ENCODE results near the gene CCDC154. TPM values are rescaled to one million over a fixed set of nuclear protein-coding genes. Genes with fewer than 3 reads are reported as not detected.
A peak's percentile ranks its signal among the peaks of the same experiment; 100 is the strongest.

The CCDC154 gene
- total RNA-seq, 1 donor from 2014 or later, result 2.5 TPM

GRCh38 chr16:1414532-1415260 lies 29.7 kb downstream of the CCDC154 start, which contains the start of gene UNKL:
Gene UNKL, minus strand, starts transcription at chr16:1414704. Its CDS starts 13 bp downstream, at chr16:1414691.
- Mint-ChIP-seq H3K27me3 (ENCODE audit: unreplicated experiment) (no peaks in the 10 kb centered on the region), H3K4me3 (ENCODE audit: unreplicated experiment) (peak within 1 kb of the TSS; percentile 73), H3K27ac (ENCODE audit: unreplicated experiment) (peak within 1 kb of the TSS; percentile 78), H3K4me1 (ENCODE audit: unreplicated experiment) (peaks cover 13% of the 10 kb centered on the region), H3K36me3 (ENCODE audit: unreplicated experiment) (no peaks in the 10 kb centered on the region), H3K9me3 (ENCODE audit: unreplicated experiment) (no peaks in the 10 kb centered on the region)
- DNase-seq (ENCODE audit: extremely low spot score, unreplicated experiment), result no peak
- no peak for TF ChIP-seq CTCF (IDR thresholded peaks at IDR 0.05)

- Mint-ChIP-seq H3K4me1 (ENCODE audit: unreplicated experiment) (peaks cover 14% of the 10 kb centered on the region), H3K4me3 (ENCODE audit: unreplicated experiment) (peak overlapping the region; percentile 72), H3K9me3 (ENCODE audit: unreplicated experiment) (no peaks in the 10 kb centered on the region), H3K36me3 (ENCODE audit: unreplicated experiment) (no peaks in the 10 kb centered on the region), H3K27ac (ENCODE audit: unreplicated experiment) (peak overlapping the region; percentile 34), H3K27me3 (ENCODE audit: unreplicated experiment) (no peaks in the 10 kb centered on the region)
- TF ChIP-seq CTCF (IDR thresholded peaks at IDR 0.05), result peak; percentile 77
- DNase-seq (ENCODE audit: extremely low spot score, unreplicated experiment), result no peak
Observed at GRCh38 chr16:1413684-1414531, 30.4 kb downstream of the CCDC154 start.

- H3K4me3 Mint-ChIP-seq (ENCODE audit: unreplicated experiment), result no peak overlapping the region
- no peak for DNase-seq (ENCODE audit: extremely low spot score, unreplicated experiment)
- no peak for TF ChIP-seq CTCF (IDR thresholded peaks at IDR 0.05)
- peaks cover 21% of the 10 kb centered on the region for H3K4me1 Mint-ChIP-seq (ENCODE audit: unreplicated experiment)
- no peaks in the 10 kb centered on the region for H3K27me3 Mint-ChIP-seq (ENCODE audit: unreplicated experiment)
- H3K36me3 Mint-ChIP-seq (ENCODE audit: unreplicated experiment), result no peaks in the 10 kb centered on the region
- no peaks in the 10 kb centered on the region for H3K9me3 Mint-ChIP-seq (ENCODE audit: unreplicated experiment)
- no peak overlapping the region for H3K27ac Mint-ChIP-seq (ENCODE audit: unreplicated experiment)
Observed at GRCh38 chr16:1412847-1413246, 31.5 kb downstream of the CCDC154 start.

- Mint-ChIP-seq H3K4me3 (ENCODE audit: unreplicated experiment) (peak overlapping the region; percentile 77), H3K27ac (ENCODE audit: unreplicated experiment) (peak overlapping the region; percentile 41), H3K27me3 (ENCODE audit: unreplicated experiment) (no peaks in the 10 kb centered on the region), H3K36me3 (ENCODE audit: unreplicated experiment) (peaks cover 7% of the 10 kb centered on the region), H3K4me1 (ENCODE audit: unreplicated experiment) (peaks cover 18% of the 10 kb centered on the region), H3K9me3 (ENCODE audit: unreplicated experiment) (no peaks in the 10 kb centered on the region)
- DNase-seq (ENCODE audit: extremely low spot score, unreplicated experiment), result peak; percentile 97
- TF ChIP-seq CTCF (IDR thresholded peaks at IDR 0.05), result no peak
Observed at GRCh38 chr16:1408171-1408837, 36.1 kb downstream of the CCDC154 start.
